Activated CD8-positive, alpha-beta T cell treated with anti-CD3 and anti-CD28 coated beads for 36 hours (primary cell): Measurements from ENCODE around the gene HACL1. TPM values are rescaled to one million over a fixed set of nuclear protein-coding genes. Genes with fewer than 3 reads are reported as not detected.

ENCODE experiments used
- ATAC-seq: fragments of 200-7000 bp; cut with Tn5 transposase; one replicate; pipeline ENCODE4 v1.10.0; 2021; ENCODE audit warnings: mild to moderate bottlenecking, moderate library complexity
- CTCF ChIA-PET: fragments of 350-600 bp; sonication (Branson Sonifier 250); formaldehyde crosslinking; loops from one replicate; lab custom pipeline; 2021; ENCODE audit warnings: antibody characterized with exemption; lab: Charles Lee
- POLR2A ChIA-PET: fragments of 350-600 bp; sonication (Branson Sonifier 250); formaldehyde crosslinking; loops from one replicate; lab custom pipeline; 2021; ENCODE audit warnings: antibody characterized with exemption; lab: Charles Lee
- DNase-seq: peaks from one replicate; pipeline ENCODE4 v3.0.0-alpha.2; 2020
- H3K27ac Mint-ChIP-seq: one replicate; pipeline ENCODE4 v1.8.0; 2021; ENCODE audit warnings: mild to moderate bottlenecking, mixed read lengths
- H3K27me3 Mint-ChIP-seq: one replicate; pipeline ENCODE4 v1.8.0; 2021; ENCODE audit warnings: mixed read lengths
- H3K36me3 Mint-ChIP-seq: one replicate; pipeline ENCODE4 v1.8.0; 2021; ENCODE audit warnings: low read depth, mixed read lengths
- H3K4me1 Mint-ChIP-seq: one replicate; pipeline ENCODE4 v1.8.0; 2021; ENCODE audit warnings: low read depth, mixed read lengths
- H3K4me3 Mint-ChIP-seq: one replicate; pipeline ENCODE4 v1.8.0; 2021; ENCODE audit warnings: mild to moderate bottlenecking, moderate library complexity, mixed read lengths
- H3K9me3 Mint-ChIP-seq: one replicate; pipeline ENCODE4 v1.8.0; 2021; ENCODE audit warnings: mixed read lengths
- intact Hi-C: fragments of 100-400 bp; cut with micrococcal nuclease; formaldehyde crosslinking; loops from one replicate; pipeline ENCODE4 v1.10.0; 2022
- total RNA-seq, 2 experiments: library from RNA; stranded (reverse); gene quantifications; one replicate each; pipeline ENCODE4 v1.2.3, GENCODE V29; 2021
- TF ChIP-seq, protein P1 (sequence below): fragments of 200-600 bp; IDR thresholded peaks from one replicate; pipeline ENCODE4 v1.8.0; 2022; ENCODE audit warnings: antibody characterized with exemption, mild to moderate bottlenecking

Gene HACL1
- total RNA-seq, 2 experiments from 2014 or later = 23.6 to 32.0 TPM

DNA sequence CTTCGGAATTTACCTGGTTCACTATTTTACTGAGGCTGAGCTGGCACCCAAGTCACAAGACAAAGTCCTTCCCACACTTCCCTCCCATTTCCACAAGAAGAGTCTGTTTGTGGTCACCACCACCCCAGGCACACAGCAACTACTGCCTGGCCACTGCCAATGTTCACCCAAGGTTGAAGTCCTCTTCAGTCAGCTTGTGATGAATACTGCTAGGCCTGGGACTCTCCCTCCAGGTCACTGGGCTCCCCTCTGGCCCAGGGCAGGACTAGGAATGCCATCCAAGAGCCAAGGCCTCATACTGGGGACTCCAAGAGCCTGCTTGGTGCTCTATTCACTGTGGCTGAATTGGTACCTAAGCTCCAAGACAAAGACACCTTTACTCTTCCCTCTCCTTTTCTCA lies 49.5 kb downstream of the HACL1 start:
- DNase-seq = no peak
- intact Hi-C loops = no loop called here
- Mint-ChIP-seq H3K27me3 (no peaks in the 10 kb centered on the region), H3K27ac (no peak overlapping the region), H3K9me3 (peaks cover 4% of the 10 kb centered on the region), H3K4me1 (peaks cover 9% of the 10 kb centered on the region), H3K36me3 (no peaks in the 10 kb centered on the region), H3K4me3 (no peak overlapping the region)
- POLR2A ChIA-PET = interaction anchor here (0.5 kb wide), 1 partner anchor 16 kb away, joined by 3 read pairs; no protein-coding TSS in a partner anchor
- TF ChIP-seq, protein P1, sequence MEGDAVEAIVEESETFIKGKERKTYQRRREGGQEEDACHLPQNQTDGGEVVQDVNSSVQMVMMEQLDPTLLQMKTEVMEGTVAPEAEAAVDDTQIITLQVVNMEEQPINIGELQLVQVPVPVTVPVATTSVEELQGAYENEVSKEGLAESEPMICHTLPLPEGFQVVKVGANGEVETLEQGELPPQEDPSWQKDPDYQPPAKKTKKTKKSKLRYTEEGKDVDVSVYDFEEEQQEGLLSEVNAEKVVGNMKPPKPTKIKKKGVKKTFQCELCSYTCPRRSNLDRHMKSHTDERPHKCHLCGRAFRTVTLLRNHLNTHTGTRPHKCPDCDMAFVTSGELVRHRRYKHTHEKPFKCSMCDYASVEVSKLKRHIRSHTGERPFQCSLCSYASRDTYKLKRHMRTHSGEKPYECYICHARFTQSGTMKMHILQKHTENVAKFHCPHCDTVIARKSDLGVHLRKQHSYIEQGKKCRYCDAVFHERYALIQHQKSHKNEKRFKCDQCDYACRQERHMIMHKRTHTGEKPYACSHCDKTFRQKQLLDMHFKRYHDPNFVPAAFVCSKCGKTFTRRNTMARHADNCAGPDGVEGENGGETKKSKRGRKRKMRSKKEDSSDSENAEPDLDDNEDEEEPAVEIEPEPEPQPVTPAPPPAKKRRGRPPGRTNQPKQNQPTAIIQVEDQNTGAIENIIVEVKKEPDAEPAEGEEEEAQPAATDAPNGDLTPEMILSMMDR = no peak
- no peak for ATAC-seq
- CTCF ChIA-PET = no interaction called here

DNA sequence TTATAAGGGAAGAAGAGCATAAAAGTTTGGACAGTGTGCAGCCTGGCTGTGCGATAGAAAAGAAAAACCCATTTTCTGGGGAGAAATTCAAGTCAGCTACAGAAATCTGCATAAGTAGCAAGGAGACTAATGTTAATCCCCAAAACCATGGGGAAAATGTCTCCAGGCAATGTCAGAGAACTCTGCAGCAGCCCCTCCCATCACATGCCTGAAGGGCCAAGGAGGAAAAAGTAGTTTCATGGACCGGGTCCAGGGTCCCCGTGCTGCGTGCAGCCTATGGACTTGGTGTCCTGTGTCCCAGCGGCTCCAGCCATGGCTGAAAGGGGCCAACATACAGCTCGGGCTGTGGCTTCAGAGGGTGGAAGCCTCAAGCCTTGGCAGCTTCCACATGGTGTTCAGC lies 51.5 kb downstream of the HACL1 start:
- DNase-seq = no peak
- peaks cover 13% of the 10 kb centered on the region for H3K9me3 Mint-ChIP-seq
- H3K27me3 Mint-ChIP-seq = no peaks in the 10 kb centered on the region
- ChIA-PET POLR2A (no interaction called here), CTCF (no interaction called here)
- no peaks in the 10 kb centered on the region for H3K4me1 Mint-ChIP-seq
- TF ChIP-seq, protein P1 = no peak
- no peak overlapping the region for H3K4me3 Mint-ChIP-seq
- intact Hi-C loops = no loop called here
- no peaks in the 10 kb centered on the region for H3K36me3 Mint-ChIP-seq
- no peak for ATAC-seq
- H3K27ac Mint-ChIP-seq = no peak overlapping the region

DNA sequence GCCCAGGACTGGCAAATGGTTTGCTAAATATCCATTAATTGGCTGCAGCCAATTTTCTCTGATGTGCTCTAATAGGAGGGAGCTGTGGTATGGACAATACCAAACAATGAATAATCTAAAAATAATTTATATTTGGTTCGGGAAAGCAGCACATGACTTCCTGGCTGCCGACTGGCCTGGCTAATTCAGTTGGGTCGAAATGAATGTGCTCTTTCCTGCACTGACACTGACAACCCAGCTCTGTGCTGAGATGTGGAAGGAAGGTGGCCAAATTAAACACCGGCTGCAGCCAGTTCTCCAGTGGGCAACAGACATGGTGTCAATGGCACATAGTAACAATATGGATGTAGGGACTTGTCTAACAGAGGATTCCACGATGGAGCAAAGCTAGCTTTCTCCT lies 58.8 kb downstream of the HACL1 start:
- no peaks in the 10 kb centered on the region for H3K27me3 Mint-ChIP-seq
- no peak overlapping the region for H3K4me3 Mint-ChIP-seq
- DNase-seq (no peak), ATAC-seq (no peak)
- intact Hi-C loops = no loop called here
- peaks cover 14% of the 10 kb centered on the region for H3K4me1 Mint-ChIP-seq
- peaks cover 10% of the 10 kb centered on the region for H3K9me3 Mint-ChIP-seq
- ChIA-PET CTCF (interaction anchor here (0.8 to 1.6 kb wide), 2 partner anchors 14 to 16 kb away, joined by 3 to 5 read pairs; no protein-coding TSS in a partner anchor), POLR2A (interaction anchor here (0.6 to 1.2 kb wide), 3 partner anchors 12 to 336 kb away, joined by 3 to 4 read pairs (median 3); partner anchors contain the start of gene CAPN7)
- no peaks in the 10 kb centered on the region for H3K36me3 Mint-ChIP-seq
- H3K27ac Mint-ChIP-seq = no peak overlapping the region
- TF ChIP-seq, protein P1 = no peak

DNA sequence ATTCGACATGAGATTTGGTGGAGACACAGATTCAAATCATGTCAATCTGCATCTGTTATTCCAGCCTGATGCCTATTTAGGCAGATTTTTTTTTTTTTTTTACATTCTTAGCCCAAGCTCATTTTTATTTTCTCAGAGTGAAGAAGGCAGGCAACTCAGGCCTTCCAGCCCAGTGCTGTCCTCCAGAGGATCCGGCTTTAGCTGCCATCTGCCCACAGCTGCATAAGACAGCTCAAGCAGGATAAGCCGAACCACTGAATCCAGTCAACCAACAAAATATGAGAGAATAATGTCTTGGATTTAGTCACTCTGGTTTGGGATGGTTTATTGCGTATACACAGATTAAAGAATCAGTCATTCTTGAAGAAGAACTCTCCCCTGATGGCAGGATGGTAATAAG lies 60.0 kb downstream of the HACL1 start:
- TF ChIP-seq, protein P1 = no peak
- DNase-seq = no peak
- ChIA-PET CTCF (no interaction called here), POLR2A (interaction anchor here (1.2 kb wide), 1 partner anchor 10 kb away, joined by 3 read pairs; no protein-coding TSS in a partner anchor)
- no peak for ATAC-seq
- no peak overlapping the region for H3K4me3 Mint-ChIP-seq
- peaks cover 6% of the 10 kb centered on the region for H3K9me3 Mint-ChIP-seq
- H3K27ac Mint-ChIP-seq = no peak overlapping the region
- H3K27me3 Mint-ChIP-seq = no peaks in the 10 kb centered on the region
- H3K36me3 Mint-ChIP-seq = no peaks in the 10 kb centered on the region
- intact Hi-C loops = no loop called here
- peaks cover 26% of the 10 kb centered on the region for H3K4me1 Mint-ChIP-seq

DNA sequence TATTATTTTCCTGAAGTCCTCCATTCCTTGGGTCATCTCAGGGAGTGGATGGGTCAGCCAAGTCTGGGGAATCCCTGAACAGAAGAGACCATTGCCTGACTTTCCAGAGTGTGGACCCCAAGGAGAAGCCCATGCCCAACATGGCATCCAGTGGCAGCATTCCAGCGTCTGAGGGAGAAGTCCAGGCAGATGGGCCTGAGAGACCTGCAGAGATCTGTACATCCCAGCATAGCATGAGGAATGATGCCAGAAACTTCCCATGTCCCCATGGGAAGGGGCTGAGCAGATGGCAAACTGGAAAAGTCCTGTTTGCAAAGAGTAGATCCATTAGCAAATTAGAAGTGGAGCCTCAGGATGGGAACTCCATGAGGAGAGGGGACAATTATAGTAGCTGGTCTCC lies 62.3 kb downstream of the HACL1 start:
- TF ChIP-seq, protein P1 = no peak
- no peaks in the 10 kb centered on the region for H3K27me3 Mint-ChIP-seq
- ChIA-PET POLR2A (interaction anchor here (0.7 to 0.9 kb wide), 2 partner anchors 9 to 256 kb away, joined by 3 to 4 read pairs; no protein-coding TSS in a partner anchor), CTCF (interaction anchor here (0.9 kb wide), 1 partner anchor 18 kb away, joined by 3 read pairs; no protein-coding TSS in a partner anchor)
- intact Hi-C loops = no loop called here
- DNase-seq (no peak), ATAC-seq (no peak)
- H3K4me3 Mint-ChIP-seq = no peak overlapping the region
- no peak overlapping the region for H3K27ac Mint-ChIP-seq
- H3K4me1 Mint-ChIP-seq = peaks cover 42% of the 10 kb centered on the region
- H3K9me3 Mint-ChIP-seq = no peaks in the 10 kb centered on the region
- no peaks in the 10 kb centered on the region for H3K36me3 Mint-ChIP-seq
